ENCODE results near the gene CYTH3. TPM values are rescaled to one million over a fixed set of nuclear protein-coding genes. Genes with fewer than 3 reads are reported as not detected.

The CYTH3 gene
- total and polyA plus RNA-seq, 2 of the 8 experiments (the other 6 are each of a cell fraction or from before 2014, with no cell fraction given): 10.3 to 11.9 TPM

DNA sequence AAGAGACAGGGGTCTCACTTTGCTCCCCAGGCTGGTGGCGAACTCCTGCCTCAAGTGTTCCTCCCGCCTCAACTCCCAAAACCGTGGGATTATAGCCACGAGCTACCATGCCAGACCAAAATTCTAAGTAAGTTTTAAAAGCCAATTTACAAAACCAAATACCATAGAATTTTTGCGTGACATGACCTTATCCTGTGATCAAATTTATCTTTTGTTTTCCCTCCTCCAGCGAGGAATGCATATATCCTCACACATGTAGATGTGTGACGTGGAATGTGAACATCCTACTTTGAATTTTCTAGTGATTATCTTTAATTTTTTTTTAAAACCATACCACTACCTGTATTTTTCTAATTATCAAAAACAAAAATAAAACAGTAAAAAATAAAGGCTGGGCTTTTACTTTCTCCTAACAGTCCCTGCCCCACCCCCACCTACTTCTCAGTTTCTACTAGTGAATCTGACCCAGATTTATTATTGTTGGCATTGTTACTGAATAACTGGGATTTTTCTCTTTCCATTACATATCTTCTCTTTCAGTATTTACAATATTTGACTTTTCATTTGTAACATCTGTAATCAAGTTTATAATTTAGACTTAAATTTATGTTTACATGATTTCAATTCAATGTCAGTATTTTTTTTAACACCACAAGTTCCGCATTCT is 26.0 kb downstream of the CYTH3 start:
- H3K23me2 ChIP-seq (ENCODE audit: low read depth, low read length): no peaks in the 10 kb centered on the region
- no peak overlapping the region for H2BK5ac ChIP-seq (ENCODE audit: low read depth, low read length)
- H3K79me2 ChIP-seq (ENCODE audit: control insufficient read depth in 1 of 2, insufficient read depth in 2 of 2, low read length in 2 of 2): no peaks in the 10 kb centered on the region; a peak in 1 of 4 replicates
- H3K79me1 ChIP-seq (ENCODE audit: low read depth, low read length): no peaks in the 10 kb centered on the region; the same call in 1 of the 2 replicates
- no peak overlapping the region for H2BK120ac ChIP-seq (replicated peaks; ENCODE audit: low read depth, low read length)
- H3K18ac ChIP-seq (ENCODE audit: extremely low read depth, low read length): no peak overlapping the region
- no peak overlapping the region for H3K4me2 ChIP-seq (ENCODE audit: insufficient read depth in 1 of 2, low read depth in 2 of 2, low read length in 2 of 2)
- no peak overlapping the region for H3K4ac ChIP-seq (replicated peaks; ENCODE audit: insufficient read length, low read depth, low read length)
- H3K23ac ChIP-seq (ENCODE audit: insufficient read length): no peak overlapping the region
- H3K36me3 ChIP-seq (ENCODE audit: control insufficient read depth in 2 of 4, insufficient read depth in 4 of 4, low read length in 3 of 4): no peaks in the 10 kb centered on the region
- ChIA-PET CTCF (ENCODE audit: partially characterized antibody) (interaction anchor here (0.6 to 2.4 kb wide), 4 partner anchors 23 to 139 kb away, joined by 3 to 9 read pairs (median 7); no protein-coding TSS in a partner anchor), POLR2A (ENCODE audit: partially characterized antibody) (interaction anchor here (1.2 kb wide), 1 partner anchor 48 kb away, joined by 3 read pairs; no protein-coding TSS in a partner anchor)
- H3K56ac ChIP-seq (replicated peaks; ENCODE audit: insufficient read length, low read depth, low read length): no peak overlapping the region
- no peak overlapping the region for H4K8ac ChIP-seq (ENCODE audit: extremely low read depth, insufficient read depth, low read length)
- no peak overlapping the region for H2BK20ac ChIP-seq (ENCODE audit: low read length)
- no peak for TF ChIP-seq KDM5A (IDR thresholded peaks at IDR 0.05; ENCODE audit: low read length)
- TF ChIP-seq TAF7 (optimal IDR thresholded peaks at IDR 0.05; ENCODE audit: borderline replicate concordance, low read depth, low read length): no peak
- 85% methylated on average over 8 of the region's 8 CpGs; no CpG with 5 or more reads in 1 of the 2 experiments for WGBS, 2 experiments (ENCODE audit: extremely low coverage in 1 of 2, insufficient coverage in 1 of 2, insufficient read length in 1 of 2, insufficient replicate concordance in 2 of 2, low coverage in 1 of 2, low lambda C conversion rate in 2 of 2, missing lambda C conversion rate in 1 of 2)
- DNase-seq (ENCODE audit: low read depth in 1 of 2, low spot score in 2 of 2) (no peak), FAIRE-seq (no peak)
- H3K9me3 ChIP-seq (ENCODE audit: insufficient read depth in 2 of 2, low read depth in 1 of 2, low read length in 1 of 2): no peaks in the 10 kb centered on the region
- H2AK5ac ChIP-seq (ENCODE audit: low read depth, low read length): peak overlapping the region; percentile 30; the same call in 1 of the 2 replicates
- H3K14ac ChIP-seq (ENCODE audit: insufficient read length): no peak overlapping the region
- H2BK15ac ChIP-seq (ENCODE audit: low read length): no peak overlapping the region
- H4K91ac ChIP-seq (replicated peaks; ENCODE audit: insufficient read length, low read length): no peak overlapping the region
- no peaks in the 10 kb centered on the region for H3K27me3 ChIP-seq (replicated peaks in 1 of 4; ENCODE audit: control insufficient read depth in 3 of 4, extremely low read depth in 1 of 4, insufficient read depth in 3 of 4, low read length in 3 of 4)
- no peak overlapping the region for H3K4me3 ChIP-seq (ENCODE audit: extremely low read depth in 1 of 4, insufficient read depth in 2 of 4, low read depth in 3 of 4, low read length in 4 of 4)
- H3K27ac ChIP-seq (ENCODE audit: low read depth, low read length): no peak overlapping the region
- peaks cover 0 to 1% of the 10 kb centered on the region in 2 experiments for H4K20me1 ChIP-seq (replicated peaks in 1 of 2; ENCODE audit: control insufficient read depth in 1 of 2, insufficient read depth in 2 of 2, low read length in 2 of 2)
- H4K5ac ChIP-seq (ENCODE audit: insufficient read length, low read depth, low read length): no peak overlapping the region
- H3K4me1 ChIP-seq (replicated peaks in 1 of 4; ENCODE audit: control insufficient read depth in 3 of 4, insufficient read depth in 4 of 4, low read length in 3 of 4): peaks cover 0 to 5% (median 2%) of the 10 kb centered on the region in 4 experiments; a peak in 4 of 7 replicates
- no peak overlapping the region for H2AFZ ChIP-seq (ENCODE audit: low read length)
- H3K9ac ChIP-seq (replicated peaks in 1 of 4; ENCODE audit: extremely low read depth in 1 of 4, low read depth in 3 of 4, low read length in 3 of 4): no peak overlapping the region
- H2BK12ac ChIP-seq (ENCODE audit: low read depth, low read length): no peak overlapping the region

Data from H1 (cell line).